Measurements from ENCODE around the gene SIVA1. TPM values are rescaled to one million over a fixed set of nuclear protein-coding genes. Genes with fewer than 3 reads are reported as not detected.

Gene SIVA1
- total RNA-seq, 1 donor from 2014 or later, result 116 TPM

GRCh38 chr14:104719343-104719742 is 33.6 kb upstream of the SIVA1 start:
- no peak for DNase-seq (ENCODE audit: low spot score, unreplicated experiment)
- TF ChIP-seq CTCF (IDR thresholded peaks at IDR 0.05; ENCODE audit: unreplicated experiment), result no peak
- Mint-ChIP-seq H3K4me1 (ENCODE audit: low read depth) (peaks cover 3% of the 10 kb centered on the region), H3K4me3 (ENCODE audit: low read depth) (no peak overlapping the region), H3K36me3 (ENCODE audit: insufficient read depth) (peaks cover 6% of the 10 kb centered on the region), H3K27ac (no peak overlapping the region), H3K9me3 (ENCODE audit: low read depth) (no peaks in the 10 kb centered on the region), H3K27me3 (no peaks in the 10 kb centered on the region)

GRCh38 chr14:104721505-104722431 is 31.2 kb upstream of the SIVA1 start:
- Mint-ChIP-seq H3K27ac (no peak overlapping the region), H3K4me3 (ENCODE audit: low read depth) (no peak overlapping the region), H3K9me3 (ENCODE audit: low read depth) (no peaks in the 10 kb centered on the region), H3K27me3 (no peaks in the 10 kb centered on the region), H3K36me3 (ENCODE audit: insufficient read depth) (peaks cover 4% of the 10 kb centered on the region), H3K4me1 (ENCODE audit: low read depth) (peaks cover 6% of the 10 kb centered on the region)
- no peak for DNase-seq (ENCODE audit: low spot score, unreplicated experiment)
- TF ChIP-seq CTCF (IDR thresholded peaks at IDR 0.05; ENCODE audit: unreplicated experiment), result no peak

- H3K9me3 Mint-ChIP-seq (ENCODE audit: low read depth), result no peaks in the 10 kb centered on the region
- peaks cover 5% of the 10 kb centered on the region for H3K4me1 Mint-ChIP-seq (ENCODE audit: low read depth)
- H3K36me3 Mint-ChIP-seq (ENCODE audit: insufficient read depth), result no peaks in the 10 kb centered on the region
- peaks cover 8% of the 10 kb centered on the region for H3K27me3 Mint-ChIP-seq
- H3K4me3 Mint-ChIP-seq (ENCODE audit: low read depth), result no peak overlapping the region
- H3K27ac Mint-ChIP-seq, result no peak overlapping the region
- no peak for DNase-seq (ENCODE audit: low spot score, unreplicated experiment)
- TF ChIP-seq CTCF (IDR thresholded peaks at IDR 0.05; ENCODE audit: unreplicated experiment), result no peak
Observed at GRCh38 chr14:104722938-104723650, 29.9 kb upstream of the SIVA1 start.

GRCh38 chr14:104723651-104724406 is 29.1 kb upstream of the SIVA1 start, which contains the start of gene ADSS1:
ADSS1 (plus strand) TSS chr14:104724229; CDS start chr14:104724271, 42 bp downstream.
- DNase-seq (ENCODE audit: low spot score, unreplicated experiment), result no peak
- H3K4me1 Mint-ChIP-seq (ENCODE audit: low read depth), result peaks cover 5% of the 10 kb centered on the region
- peak; percentile 93 for TF ChIP-seq CTCF (IDR thresholded peaks at IDR 0.05; ENCODE audit: unreplicated experiment)
- H3K27me3 Mint-ChIP-seq, result peaks cover 10% of the 10 kb centered on the region
- no peak within 1 kb of the TSS for H3K27ac Mint-ChIP-seq
- H3K9me3 Mint-ChIP-seq (ENCODE audit: low read depth), result no peaks in the 10 kb centered on the region
- H3K4me3 Mint-ChIP-seq (ENCODE audit: low read depth), result peak within 1 kb of the TSS; percentile 60
- H3K36me3 Mint-ChIP-seq (ENCODE audit: insufficient read depth), result no peaks in the 10 kb centered on the region

All from progenitor cell of endocrine pancreas (in vitro differentiated cells).